NCI-H446 treated with DMSO at 0.1 percent for 48 hours (cell line): Measurements from ENCODE around the gene TPP1.
A peak's percentile ranks its signal among the peaks of the same experiment; 100 is the strongest.

Experiments used
- DNase-seq: peaks from one replicate; lab custom pipeline; 2025; lab: John Stamatoyannopoulos, UW

Gene TPP1

DNA sequence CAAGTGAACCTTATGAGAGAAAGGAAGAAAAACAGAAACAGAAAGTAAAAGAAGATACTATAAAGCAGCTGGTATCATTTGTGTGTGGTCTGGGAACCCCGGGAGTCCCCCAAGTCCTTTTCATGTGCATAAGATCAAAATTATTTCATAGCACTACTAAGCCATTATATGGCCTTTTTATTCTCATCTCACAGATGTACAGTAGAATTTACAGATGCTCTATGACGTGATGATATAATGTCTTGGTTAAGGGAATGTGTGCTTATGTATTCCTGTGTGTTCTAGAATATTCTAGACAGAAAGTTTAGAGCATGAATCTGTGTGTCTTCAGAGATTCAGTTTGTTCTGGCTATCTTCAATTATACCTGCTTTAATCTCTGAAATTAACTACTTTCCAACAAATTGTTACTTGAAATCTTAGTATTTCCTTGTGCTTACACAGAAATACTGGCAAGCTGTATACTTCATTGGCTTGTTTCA, 8.6 kb upstream of the TPP1 start:
- no peak for DNase-seq

DNA sequence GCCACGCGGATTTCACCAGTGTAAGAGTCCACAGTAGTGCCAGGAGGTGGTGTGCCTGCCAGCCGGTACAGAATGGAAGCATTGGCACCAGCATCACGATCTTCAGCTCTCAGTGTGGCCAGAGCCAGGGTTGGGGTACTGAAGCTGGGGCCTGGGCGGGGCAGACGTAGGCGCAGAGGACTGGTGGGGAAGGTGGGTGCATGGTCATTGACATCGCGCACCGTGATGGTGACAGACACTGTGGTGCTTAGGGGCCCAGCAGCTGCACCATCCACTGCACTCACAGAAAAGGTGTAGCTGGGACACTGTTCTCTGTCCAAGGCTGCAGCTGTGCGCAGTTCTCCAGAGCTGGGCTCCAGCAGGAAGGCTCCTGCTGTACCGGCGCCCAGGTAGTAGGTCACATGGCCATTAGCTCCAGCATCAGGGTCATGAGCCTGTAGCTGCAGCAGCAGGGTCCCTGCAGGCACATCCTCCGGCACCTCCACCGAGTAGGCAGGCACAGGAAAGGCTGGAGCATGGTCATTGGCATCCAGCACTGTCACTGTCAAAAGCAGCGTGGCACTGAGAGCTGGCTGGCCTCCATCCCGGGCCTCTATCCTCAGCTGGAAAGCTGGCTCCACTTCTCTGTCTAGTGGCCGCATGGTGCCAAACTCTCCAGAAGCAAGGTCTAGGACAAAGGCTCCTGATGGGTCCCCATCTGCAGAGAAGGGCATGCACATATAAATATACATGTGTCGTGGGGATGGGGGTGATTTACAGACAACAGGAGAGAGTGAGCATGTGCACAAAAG, 7.9 kb upstream of the TPP1 start:
- DNase-seq = no peak

DNA sequence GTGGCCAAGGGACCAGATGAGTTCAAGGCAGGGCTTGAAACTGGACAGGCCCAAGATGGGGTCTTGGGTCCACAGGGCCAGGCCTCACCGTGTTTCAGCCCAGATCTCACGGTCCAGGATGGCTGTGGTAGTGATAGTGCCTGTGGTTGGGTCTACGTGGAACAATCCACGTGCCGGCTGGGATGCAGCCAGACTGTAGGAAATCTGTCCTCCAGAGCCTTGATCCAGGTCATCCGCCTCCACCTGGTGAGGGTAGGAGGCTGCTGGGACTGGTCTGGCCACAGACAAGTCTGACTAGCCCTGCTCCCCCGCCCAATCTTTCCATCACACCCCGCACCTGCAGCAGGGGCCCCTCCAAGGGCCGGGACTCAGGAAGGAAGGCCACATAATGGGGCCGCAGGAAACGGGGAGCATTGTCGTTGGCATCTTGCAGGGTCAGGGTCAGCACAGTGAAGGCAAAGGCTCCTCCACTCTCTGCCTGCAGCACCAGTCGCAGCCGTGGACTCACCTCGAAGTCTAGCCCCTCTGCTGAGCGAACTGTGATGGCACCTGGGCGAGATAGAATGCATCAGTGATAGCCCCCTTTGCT, 6.7 kb upstream of the TPP1 start:
- no peak for DNase-seq

DNA sequence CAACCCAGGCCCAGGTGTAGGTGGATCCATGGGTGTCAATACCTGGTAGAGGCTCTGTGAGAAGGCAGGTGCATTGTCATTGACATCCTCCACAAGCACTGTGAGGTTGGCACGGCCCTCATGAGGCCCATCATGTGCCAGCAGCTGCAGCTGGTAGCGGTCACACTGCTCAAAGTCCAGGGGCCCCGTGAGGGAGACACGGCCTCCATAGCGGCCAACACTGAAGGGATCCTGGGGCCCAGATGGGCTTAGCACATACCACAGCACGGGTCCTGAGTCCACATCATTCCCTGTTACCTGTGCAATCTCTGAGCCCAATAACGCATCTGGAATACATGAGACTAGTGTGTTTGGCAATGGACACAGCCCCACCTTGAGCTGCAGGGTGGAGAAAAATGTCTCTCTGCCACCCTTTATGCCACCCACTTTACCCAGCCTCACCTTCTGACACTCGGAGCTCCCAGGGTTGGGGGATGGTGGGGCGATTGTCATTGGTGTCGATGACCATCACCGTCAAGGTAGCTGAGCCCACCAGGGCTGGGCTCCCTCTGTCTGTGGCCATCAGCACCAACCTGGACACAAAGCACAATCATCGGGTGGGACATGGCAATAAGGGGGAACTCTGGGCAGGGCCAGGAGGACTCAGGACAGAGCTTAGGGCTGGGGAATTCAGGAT, 6.1 kb upstream of the TPP1 start:
- no peak for DNase-seq

DNA sequence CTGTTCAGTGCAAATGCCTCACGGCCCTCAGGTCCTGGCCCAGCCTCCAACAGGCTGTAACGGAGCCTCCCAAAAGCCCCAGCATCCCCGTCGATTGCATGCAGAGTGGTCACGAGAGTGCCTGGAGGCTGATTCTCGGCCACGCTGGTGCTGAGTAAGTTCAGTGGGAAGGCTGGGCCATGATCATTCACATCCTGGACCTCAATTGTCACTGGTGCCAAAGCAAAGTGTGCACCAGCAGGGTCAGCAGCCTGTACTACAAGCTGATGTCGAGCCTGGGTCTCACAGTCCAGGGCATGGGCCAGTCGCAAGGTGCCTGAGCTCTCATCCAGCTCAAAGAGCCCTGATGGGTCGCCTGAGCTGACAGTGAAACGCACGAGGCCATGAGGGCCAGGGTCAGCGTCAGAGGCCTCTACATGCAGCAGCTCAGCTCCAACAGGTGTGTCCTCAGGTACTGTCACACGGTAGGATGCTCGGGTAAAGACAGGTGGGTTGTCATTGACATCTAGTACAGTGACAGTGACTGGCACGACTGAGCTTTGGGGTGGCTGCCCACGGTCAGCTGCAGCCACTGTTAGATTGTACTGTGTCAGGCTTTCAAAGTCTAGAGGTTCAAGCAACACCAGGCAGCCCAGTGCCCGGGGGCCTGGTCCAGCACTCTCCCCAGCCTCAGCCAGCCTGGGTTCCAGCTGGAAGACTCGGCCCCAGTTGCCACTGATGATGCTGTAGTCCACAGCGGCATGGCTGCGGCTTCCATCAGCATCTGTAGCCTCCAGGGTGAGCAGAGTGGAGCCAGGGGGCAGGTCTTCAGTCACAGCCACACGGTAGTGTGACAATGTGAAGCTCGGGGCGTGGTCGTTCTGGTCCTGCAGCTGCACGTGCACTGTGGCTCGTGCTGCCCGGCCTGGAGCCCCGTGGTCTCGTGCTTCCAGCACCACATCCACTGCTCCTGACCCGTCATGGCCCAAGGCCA, 4.5 kb upstream of the TPP1 start:
- no peak for DNase-seq

DNA sequence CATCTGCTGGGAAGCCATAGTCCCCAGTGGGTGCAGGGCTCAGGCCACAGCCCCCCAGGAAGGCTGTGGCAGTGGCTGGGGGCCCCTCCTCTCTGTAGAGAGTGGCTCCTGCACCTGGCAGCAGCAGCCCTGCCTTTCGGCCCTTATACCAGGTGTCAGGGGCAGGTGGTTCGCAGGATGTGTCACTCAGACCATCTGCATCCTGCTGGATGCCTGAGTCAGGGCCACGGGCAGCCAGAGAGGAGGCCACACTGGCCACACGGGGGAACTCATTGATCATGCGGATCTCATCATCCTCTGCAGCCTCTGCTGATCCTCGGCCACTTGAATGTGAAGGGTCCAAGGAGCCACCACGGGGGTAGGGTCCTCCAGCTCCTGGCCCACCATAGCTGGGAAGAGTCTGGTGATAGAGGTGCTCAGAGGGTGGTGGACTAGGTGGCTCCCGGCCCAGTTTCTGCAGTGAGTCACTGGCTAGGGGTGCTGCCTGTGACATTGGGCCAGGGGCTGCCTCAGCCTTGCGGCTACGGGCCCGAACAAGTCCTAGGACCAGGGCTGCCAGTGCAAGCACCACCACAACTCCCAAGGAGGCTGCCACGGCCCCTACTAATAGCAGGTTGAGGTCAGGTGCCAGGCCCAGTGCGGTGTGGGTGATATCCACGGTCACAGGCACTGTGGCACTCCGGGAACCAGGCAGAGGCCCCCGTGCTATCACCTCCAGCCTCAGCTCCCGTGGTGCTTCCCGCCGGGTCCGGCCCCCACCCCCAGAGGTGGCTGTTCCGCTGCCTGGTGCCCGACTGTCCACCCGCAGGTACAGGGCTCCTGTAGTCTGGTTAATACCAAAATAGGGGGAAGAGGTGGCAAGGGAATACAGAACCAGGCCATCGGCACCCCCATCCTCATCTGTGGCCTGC, 3.3 kb upstream of the TPP1 start:
- no peak for DNase-seq

DNA sequence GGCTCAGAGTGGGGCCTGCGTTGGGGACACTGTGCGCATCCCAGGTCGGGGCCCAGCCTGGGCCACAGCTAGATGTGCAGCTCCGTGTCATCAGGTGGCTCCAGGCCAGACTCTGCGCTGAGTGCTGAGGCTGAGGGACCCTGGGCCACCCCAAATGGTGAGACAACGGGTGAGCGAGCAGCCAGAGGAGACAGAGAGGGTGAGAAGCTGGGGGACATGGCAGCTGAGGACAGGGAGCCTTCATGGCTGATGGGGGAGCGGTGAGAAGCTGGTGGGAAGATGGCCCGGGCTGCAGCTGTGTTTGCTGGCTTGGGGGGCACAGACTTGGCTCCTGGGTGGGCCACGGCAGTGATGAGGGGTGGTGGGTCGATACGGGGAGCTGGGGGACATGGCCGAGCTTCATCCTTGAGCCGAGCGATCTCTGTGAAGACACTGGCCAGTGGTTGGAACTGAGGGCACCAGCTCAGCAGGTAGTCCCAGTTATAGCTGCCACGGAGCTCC, 2.5 kb upstream of the TPP1 start:
- DNase-seq = no peak

DNA sequence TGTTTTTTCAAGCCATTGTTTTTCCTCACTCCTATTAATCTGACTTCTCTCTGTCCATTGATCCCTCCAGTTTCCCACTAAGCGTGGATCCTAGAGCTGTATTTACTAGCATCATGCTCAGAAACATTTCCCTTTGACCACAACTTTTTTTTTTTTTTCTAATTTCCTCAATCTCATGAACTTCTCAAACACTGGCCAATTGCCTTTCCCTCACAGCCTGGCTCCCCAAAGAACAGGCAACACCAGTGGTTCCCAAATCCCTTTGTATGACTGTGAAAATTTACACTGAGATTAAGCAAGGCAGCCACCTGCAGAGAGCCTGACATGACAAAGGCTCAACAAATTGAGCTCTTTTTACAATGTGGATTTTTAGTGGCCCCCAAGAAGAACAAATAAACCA, 1.4 kb upstream of the TPP1 start:
- DNase-seq = no peak

DNA sequence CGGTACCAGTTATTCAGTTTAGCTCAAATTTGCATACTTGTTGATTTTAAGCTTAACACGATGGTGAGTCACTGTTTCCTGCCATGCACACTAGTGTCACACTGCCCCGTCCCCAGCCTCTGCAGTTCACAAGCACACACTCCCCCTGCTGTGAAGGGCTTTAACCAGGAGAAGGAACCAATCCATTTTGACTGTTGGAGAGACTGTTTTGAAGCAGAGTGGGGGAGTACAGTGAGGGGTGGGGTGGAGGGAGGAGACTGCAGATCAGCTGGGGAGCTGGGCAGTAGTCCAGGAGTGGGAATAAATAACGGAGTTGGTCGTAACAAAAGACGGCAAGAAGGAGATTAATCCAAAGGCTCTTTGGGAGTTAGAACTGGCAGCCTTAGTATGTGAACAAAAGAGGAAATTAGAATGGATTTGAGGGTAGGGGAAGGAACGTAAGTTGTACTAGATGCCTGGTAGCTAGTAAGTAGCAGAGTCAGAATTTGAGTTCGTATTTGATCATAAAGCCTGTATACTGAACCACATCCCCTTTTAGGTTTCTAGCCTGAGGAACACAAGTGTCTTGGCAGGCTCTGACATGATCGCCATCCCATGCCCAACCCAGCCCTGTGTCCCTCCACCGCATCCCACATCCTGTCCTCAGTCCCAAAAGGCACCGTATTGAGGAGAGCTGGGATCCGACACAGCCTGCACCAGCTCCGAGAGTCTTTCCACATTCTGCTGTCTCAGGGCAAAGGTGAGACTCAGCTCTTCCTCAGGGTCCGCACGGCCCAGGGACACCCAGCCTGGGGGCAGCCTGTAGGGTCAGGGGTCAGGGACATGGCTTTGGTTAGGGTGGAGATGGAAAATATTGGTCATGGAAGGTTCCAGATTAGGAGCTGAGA, 862 bp downstream of the TPP1 start:
- no peak for DNase-seq

DNA sequence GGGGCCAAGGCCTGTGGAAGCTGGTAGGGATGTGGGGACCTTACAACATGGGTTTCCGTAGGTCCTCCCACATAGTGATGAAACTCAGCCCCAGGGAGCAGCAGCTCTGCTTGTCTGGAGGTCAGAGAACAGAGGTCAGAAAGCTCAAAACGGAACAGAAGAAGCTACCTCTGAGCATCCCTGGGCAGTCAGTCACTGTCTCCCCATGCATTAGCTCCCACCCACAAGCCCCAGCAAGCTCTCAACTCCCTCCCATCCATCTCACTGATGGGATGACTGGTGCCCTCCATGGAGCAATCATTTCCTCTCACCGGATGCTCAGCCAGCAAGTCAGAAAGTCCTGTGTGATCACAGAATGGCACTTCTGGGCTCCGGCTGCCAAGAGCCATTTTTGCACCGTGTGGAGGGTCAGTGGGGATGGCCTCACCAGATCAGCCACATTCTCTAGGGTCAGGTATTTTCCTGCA, 1.9 kb downstream of the TPP1 start:
- DNase-seq = no peak

DNA sequence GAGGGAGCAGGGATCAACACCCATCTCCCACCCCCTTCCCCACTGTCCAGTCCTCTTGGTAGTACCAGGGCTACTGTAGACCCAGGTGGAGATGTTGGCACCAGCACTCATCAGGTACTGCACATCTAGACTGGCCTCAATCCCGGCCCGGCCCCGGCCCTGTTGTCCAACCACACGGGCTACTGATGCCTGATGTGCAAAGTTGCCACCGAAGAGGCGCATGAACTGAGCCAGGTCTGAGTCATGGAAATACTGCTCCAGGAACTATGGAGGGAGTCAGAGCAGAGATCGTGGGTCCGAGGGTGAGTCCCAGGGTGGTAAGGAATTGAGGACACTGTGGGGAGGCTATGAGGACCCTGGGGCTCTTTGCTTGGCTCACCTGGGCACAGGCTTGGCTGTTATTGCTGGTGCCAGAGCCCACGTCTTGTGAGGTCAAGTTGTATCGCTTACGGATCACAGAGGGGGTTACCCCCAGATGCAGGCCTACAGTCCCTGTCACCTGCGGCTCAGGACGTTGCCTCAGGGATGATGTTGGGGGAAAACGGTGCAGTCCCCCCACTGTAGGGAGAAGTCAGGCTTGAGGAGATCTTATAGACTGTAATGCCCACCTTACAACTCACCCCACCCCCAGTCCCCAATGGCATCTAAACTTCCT, 2.5 kb downstream of the TPP1 start:
- DNase-seq = no peak

DNA sequence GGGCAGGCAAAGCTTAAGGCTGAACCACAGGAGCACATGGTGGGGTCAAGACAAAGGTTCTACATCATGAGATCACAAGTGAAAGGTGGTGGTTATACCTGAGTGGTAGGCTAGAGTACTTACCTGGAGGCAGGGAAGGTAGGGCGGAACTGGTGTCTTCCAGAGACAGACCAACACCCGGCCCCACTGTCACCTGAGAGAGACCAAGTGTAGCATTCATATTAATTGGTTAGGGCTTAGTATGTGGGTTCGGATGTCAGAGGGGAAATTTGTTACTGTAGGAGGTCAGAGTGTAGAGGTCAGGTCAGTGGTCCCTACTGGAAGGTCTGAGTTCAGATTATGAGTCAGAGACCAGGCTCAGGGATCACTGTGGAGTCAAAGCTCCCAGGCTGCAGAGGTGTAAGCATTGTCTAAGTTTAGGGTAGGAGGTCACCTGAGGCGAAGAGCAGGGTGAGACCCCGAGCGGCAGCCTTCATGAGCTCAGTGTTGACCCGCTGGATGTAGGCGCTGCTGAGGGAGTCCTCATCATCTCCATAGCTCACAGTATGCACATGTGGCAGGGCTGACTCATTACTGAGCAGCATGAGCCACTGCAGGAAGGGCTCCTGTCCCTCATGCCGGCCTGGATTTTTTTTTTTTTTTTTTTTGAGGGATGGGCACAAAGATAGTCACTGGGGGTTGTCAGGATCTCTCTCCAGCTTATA, 3.2 kb downstream of the TPP1 start:
- no peak for DNase-seq

DNA sequence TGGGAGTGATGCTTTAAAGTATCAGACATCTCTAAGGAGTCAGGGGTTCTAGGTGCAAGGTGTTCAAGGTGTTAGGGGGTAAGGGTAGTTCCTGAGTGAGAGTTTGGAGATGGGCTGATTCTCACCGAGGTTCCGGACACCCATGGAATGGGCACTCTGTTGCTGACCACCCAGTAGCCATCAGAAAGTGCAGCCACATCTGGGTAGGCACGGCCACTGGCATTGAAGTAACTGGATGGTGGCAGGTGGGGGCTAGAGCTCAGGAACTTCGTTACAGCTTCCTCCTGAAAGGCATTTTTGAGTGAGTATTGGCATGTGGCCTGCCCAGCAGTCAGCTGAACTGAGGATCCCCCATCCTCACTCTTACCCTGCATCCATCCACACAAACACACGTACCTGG, 4.2 kb downstream of the TPP1 start:
- no peak for DNase-seq

DNA sequence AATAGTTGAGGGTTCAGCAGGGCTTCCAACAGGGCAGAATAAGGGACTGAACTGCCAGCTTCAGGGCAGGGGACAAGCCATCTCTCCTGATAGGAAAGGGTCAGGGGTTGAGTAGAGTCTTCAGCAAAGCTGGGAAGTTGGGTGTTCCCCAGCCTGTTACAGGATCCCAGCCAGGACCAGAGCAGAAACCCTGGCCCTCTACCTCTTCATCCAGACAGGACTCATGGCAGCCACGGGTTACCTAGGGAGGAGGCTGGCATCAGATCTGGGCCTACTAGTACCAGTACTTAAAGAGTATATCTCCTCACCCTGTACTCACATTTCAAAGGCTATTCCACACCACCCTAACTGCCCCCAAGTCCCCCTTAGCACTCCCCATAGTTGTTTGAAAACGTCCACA, 4.8 kb downstream of the TPP1 start:
- DNase-seq = no peak

DNA sequence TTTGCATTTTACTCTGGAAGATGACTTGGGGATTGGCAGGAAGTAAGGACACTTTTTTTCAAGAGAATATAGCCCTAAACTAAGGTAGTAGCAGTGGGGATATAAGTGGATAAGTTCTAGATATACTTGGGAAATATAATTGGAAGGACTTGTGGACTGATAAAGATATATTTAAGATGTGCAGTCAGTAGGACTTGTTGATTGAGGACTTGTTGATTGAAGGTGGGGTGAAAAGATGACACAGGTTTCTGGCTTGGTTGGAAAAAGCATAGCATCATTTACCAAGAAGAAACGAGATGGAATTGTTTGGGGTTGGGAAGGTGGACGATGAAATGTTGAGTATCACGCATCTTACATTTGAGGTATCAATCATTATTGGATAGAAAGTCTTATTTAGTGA, 5.7 kb downstream of the TPP1 start:
- DNase-seq = no peak

DNA sequence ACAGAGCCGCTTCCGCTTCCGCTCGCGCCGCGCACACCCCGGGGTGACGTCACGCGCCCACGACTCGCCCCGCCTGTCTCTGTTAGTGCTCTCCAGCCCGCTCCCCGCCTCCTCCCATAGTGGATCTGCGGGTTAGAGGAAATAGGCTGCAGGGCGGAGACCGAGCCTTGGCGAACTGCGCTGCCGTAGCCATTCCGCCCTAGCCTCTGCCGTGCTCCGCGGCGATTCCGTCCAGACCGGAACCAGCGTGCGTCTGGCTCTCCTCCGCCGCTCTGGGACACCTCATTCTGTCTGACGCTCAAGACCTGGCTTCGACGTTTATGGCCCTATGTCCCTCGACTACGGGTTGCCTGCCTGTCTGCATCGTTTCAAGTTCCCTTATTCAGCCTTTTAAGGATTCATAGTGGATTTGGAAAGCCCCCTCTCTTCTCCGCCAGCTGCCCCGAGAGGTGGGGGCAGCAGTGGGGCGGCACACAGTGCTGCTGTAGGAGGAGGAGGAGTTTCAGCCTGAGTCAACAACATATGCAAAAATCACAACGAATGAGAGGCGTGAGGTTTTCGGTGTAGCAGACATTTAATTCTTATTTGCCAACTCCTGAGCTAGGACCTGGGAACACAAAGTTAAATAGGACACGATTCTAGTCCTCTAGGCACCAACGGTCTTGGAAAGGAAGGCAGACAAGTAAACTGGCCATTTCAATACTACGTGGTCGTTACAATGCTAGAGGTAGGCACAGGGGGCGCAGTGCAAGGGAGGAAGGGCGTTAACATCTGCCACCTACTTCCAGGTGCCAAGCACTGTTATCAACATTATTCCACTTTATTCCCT, 6.8 kb downstream of the TPP1 start, which contains the start of gene TAF10:
Gene TAF10, minus strand, starts transcription at position 4 of the 829 bp plus-strand sequence. CDS start 27 bp downstream, outside the sequence.
- DNase-seq = peak; percentile 87

DNA sequence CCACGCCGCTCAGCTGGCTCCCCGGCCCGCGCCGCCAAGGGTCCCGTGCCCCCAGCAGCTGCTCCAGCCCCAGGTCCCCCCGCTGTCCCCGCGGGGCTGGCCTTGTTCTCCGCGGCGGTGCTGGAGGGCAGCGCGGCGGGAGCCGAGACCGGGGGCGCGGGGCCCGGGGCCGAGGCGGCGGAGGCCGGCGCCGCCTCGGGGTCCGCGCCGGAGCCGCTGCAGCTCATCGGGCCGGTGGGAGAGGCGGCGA, 7.3 kb downstream of the TPP1 start:
- DNase-seq = no peak
